PC-3 (cell line): ENCODE measurements around the gene TSSC4.

Experiments
- CTCF ChIP-seq: fragments of 300-600 bp; sonication (generic); conservative IDR thresholded peaks from 2 replicates; pipeline ENCODE4 v1.5.1; 2017; ENCODE audit warnings: antibody characterized with exemption, low read depth, mild to moderate bottlenecking, low read length
- EZH2phosphoT487 ChIP-seq: fragments of 300-600 bp; sonication (generic); IDR thresholded peaks from 2 replicates; pipeline ENCODE4 v1.6.1; 2018; ENCODE audit warnings: mild to moderate bottlenecking, antibody characterized with exemption, low read length, borderline replicate concordance

GRCh38 chr11:2360081-2360642 lies 40.4 kb upstream of the TSSC4 start:
- no peak for TF ChIP-seq CTCF
- no peak for TF ChIP-seq EZH2phosphoT487
